Body of pancreas (tissue), 4 donors: ENCODE data around the gene COL6A2. TPM values are rescaled to one million over a fixed set of nuclear protein-coding genes. Genes with fewer than 3 reads are reported as not detected.
"Not testable (repeated sequence)": the region's sequence is repeated elsewhere in the genome, so short reads cannot be mapped to it uniquely, and the experiment has no call there.

Experiments
- ATAC-seq: fragments of 150-250 bp; one replicate; pipeline ENCODE4 v1.9.1; 2016
- DNase-seq, 4 donors: peaks; one replicate each; pipeline ENCODE4 v3.0.0-alpha.2; 2019
- H3K27ac ChIP-seq, 4 donors: fragments of 200-600 bp; sonication (generic); 1 replicate in 3 of 4; 2 replicates in 1 of 4; pipeline versions ENCODE4 v1.5.1 to v1.6.1; 2016 to 2019; ENCODE audit warnings: mild to moderate bottlenecking in 1 of 4, mixed read lengths in 1 of 4, moderate library complexity in 1 of 4
- H3K27me3 ChIP-seq, 2 donors: fragments of 200-600 bp; sonication (generic); one replicate each; pipeline ENCODE4 v1.6.0; 2016; ENCODE audit warnings: mild to moderate bottlenecking in 1 of 2
- H3K36me3 ChIP-seq, 2 donors: fragments of 200-600 bp; sonication (generic); replicated peaks in 1 of 2; 2 replicates each; pipeline ENCODE4 v1.5.1; 2016; ENCODE audit warnings: low read depth in 2 of 2; ENCODE audit not compliant: insufficient read depth in 1 of 2
- H3K4me1 ChIP-seq: fragments of 200-600 bp; sonication (generic); one replicate; pipeline ENCODE4 v1.6.0; 2016
- H3K4me3 ChIP-seq, 2 donors: fragments of 200-600 bp; sonication (generic); 1 replicate in 1 of 2; 2 replicates in 1 of 2; pipeline ENCODE4 v1.5.1; 2016 to 2019
- H3K9me3 ChIP-seq, 3 donors: fragments of 200-600 bp; sonication (generic); 1 replicate in 2 of 3; 2 replicates in 1 of 3; pipeline ENCODE4 v1.5.1; 2016
- POLR2A ChIP-seq, 3 donors: fragments of 450-650 bp; IDR thresholded peaks; one replicate each; pipeline ENCODE4 v1.6.1; 2016; ENCODE audit warnings: antibody characterized with exemption in 3 of 3, mild to moderate bottlenecking in 2 of 3
- WGBS, 2 donors: methylation state at CpG; one replicate each; pipeline ENCODE4 v1.1.5; 2017; 5-methylcytosine and 5-hydroxymethylcytosine counted together
- intact Hi-C: fragments of 100-400 bp; cut with DNase I; formaldehyde crosslinking; loops from one replicate; pipeline ENCODE4 v1.15.1; 2023
- total RNA-seq, 2 donors: library from RNA; depleted of rRNA; stranded (reverse); fragments of >200 nt; gene quantifications; one replicate each; pipeline ENCODE4 v1.1.0, GENCODE V29; 2016
- TF ChIP-seq, protein P1 (sequence below), 7 experiments: fragments of 450-650 bp in 4 of 7; fragments of 200-600 bp in 3 of 7; sonication (generic) in 3 of 7; IDR thresholded peaks; one replicate each; pipeline ENCODE4 v1.5.1; 2016 to 2019; ENCODE audit warnings: antibody characterized with exemption in 7 of 7

The COL6A2 gene
- total RNA-seq, 2 donors from 2014 or later: 72.1 to 339 TPM

DNA sequence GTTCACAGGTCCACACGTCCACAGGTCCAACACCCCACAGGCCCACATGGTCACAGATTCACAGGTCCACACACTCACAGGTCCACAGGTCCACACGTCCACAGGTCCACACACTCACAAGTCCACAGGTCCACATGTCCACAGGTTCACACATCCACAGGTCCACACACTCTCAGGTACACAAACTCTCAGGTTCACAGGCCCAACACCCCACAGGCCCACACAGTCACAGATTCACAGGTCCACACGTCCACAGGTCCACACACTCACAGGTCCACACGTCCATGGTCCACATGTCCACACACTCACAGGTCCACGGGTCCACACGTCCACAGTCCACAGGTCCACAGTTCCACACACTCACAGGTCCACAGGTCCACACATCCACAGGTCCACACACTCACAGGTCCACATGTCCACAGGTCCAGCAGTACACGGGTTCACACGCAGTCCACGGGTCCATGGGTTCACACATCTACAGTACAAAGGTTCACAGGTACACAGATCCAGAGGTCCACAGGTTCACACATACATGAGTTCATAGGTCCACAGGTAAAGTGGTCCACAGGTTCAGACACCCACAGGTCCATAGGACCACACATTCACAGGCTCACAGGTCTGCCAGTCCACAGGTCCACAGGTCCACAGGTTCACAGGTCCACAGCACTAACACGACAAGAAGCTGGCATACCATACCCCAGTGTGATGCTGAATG, 39.3 kb upstream of the COL6A2 start:
- DNase-seq (no peak), ATAC-seq (no peak)
- H3K27me3 ChIP-seq: no peaks in the 10 kb centered on the region
- intact Hi-C loops: no loop called here
- no peaks in the 10 kb centered on the region for H3K9me3 ChIP-seq
- TF ChIP-seq, protein P1, sequence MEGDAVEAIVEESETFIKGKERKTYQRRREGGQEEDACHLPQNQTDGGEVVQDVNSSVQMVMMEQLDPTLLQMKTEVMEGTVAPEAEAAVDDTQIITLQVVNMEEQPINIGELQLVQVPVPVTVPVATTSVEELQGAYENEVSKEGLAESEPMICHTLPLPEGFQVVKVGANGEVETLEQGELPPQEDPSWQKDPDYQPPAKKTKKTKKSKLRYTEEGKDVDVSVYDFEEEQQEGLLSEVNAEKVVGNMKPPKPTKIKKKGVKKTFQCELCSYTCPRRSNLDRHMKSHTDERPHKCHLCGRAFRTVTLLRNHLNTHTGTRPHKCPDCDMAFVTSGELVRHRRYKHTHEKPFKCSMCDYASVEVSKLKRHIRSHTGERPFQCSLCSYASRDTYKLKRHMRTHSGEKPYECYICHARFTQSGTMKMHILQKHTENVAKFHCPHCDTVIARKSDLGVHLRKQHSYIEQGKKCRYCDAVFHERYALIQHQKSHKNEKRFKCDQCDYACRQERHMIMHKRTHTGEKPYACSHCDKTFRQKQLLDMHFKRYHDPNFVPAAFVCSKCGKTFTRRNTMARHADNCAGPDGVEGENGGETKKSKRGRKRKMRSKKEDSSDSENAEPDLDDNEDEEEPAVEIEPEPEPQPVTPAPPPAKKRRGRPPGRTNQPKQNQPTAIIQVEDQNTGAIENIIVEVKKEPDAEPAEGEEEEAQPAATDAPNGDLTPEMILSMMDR (IDR thresholded peaks at IDR 0.05): no peak
- TF ChIP-seq POLR2A (IDR thresholded peaks at IDR 0.05): no peak
- H3K27ac ChIP-seq: no peak overlapping the region
- H3K4me1 ChIP-seq: no peaks in the 10 kb centered on the region
- WGBS, 2 donors: 80 to 87% methylated on average over 9 to 10 of the region's 10 CpGs
- no peaks in the 10 kb centered on the region for H3K36me3 ChIP-seq
- H3K4me3 ChIP-seq: no peak overlapping the region

DNA sequence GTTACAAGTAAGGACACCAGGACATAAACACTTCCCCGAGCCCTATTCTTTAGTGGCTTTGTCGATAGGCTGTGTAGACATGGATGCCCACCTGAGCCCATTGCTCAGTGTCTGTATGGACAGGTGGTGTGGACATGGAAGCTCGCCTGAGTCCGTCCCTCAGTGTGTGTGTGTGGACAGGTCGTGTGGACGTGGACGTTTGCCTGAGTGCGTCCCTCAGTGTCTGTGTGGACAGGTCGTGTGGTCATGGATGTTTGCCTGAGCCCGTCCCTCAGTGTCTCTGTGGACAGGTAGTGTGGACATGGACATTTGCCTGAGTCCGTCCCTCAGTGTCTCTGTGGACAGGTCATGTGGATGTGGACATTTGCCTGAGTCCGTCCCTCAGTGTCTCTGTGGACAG, 38.7 kb upstream of the COL6A2 start:
- no peak for DNase-seq
- Histone ChIP-seq H3K36me3 (no peaks in the 10 kb centered on the region), H3K9me3 (no peaks in the 10 kb centered on the region), H3K27ac (no peak overlapping the region), H3K27me3 (no peaks in the 10 kb centered on the region), H3K4me3 (no peak overlapping the region), H3K4me1 (no peaks in the 10 kb centered on the region)
- intact Hi-C loops: no loop called here
- no peak for ATAC-seq
- WGBS, 2 donors: 82 to 88% methylated on average over 11 to 12 of the region's 12 CpGs
- no peak for TF ChIP-seq POLR2A (IDR thresholded peaks at IDR 0.05)
- TF ChIP-seq, protein P1 (IDR thresholded peaks at IDR 0.05): no peak

DNA sequence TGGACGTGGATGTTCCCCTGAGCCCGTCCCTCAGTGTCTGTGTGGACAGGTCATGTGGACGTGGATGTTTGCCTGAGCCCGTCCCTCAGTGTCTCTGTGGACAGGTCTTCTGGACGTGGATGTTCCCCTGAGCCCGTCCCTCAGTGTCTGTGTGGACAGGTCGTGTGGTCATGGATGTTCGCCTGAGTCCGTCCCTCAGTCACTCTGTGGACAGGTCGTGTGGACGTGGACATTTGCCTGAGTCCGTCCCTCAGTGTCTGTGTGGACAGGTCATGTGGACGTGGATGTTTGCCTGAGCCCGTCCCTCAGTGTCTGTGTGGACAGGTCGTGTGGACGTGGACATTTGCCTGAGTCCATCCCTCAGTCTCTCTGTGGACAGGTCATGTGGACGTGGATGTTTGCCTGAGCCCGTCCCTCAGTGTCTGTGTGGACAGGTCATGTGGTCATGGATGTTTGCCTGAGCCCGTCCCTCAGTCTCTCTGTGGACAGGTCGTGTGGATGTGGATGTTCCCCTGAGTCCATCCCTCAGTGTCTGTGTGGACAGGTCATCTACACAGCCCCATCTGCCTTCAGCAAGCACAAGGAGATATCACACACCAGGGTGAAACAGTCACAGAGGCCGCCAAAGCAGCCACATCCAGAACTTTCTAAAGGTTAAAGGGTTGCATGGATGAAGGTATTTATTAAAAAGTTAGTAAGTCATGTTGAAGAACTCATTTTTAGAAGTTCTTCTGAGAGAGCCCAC, 38.0 kb upstream of the COL6A2 start:
- H3K9me3 ChIP-seq, H3K36me3 ChIP-seq, H3K4me1 ChIP-seq, H3K4me3 ChIP-seq, DNase-seq, H3K27me3 ChIP-seq, intact Hi-C loops, ATAC-seq: not testable (repeated sequence)
- WGBS, 2 donors: 67 to 78% methylated on average over 17 to 21 of the region's 21 CpGs
- H3K27ac ChIP-seq: peak overlapping the region in 1 of 4 donors; percentile 39

DNA sequence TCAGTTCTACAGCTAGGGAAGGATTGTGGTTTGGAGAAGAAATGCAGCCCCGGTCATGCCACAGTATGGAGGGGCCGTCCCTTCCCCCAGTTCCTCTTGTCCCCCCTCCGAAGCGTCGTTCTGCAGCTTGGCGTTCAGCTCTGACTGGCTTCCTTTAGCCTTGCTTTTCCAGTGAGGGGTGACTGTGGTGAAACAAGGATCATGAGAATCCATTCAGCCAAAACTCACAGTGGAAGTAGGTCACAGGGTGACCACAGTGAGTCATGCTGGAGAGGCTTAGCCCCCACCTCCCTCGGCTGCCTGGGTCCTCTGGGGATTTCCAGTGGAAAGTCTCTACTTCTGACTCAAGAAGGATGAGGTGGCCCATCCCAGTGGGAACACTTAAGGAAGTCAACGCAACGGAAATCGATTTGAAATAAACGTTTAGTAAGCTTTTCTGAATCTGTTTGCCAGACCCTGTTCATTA, 37.3 kb upstream of the COL6A2 start:
- ATAC-seq: peak; percentile 54
- 64 to 69% methylated on average over 11 of the region's 11 CpGs for whole genome bisulfite sequencing, 2 donors
- Histone ChIP-seq H3K36me3 (no peaks in the 10 kb centered on the region), H3K4me3 (no peak overlapping the region), H3K27ac (peak overlapping the region in 1 of 4 donors; percentile 39), H3K9me3 (no peaks in the 10 kb centered on the region), H3K27me3 (no peaks in the 10 kb centered on the region), H3K4me1 (peaks cover 6% of the 10 kb centered on the region)
- DNase-seq: peak; percentile 22 to 62 (median 44)
- no peak for TF ChIP-seq POLR2A (IDR thresholded peaks at IDR 0.05)
- TF ChIP-seq, protein P1 (IDR thresholded peaks at IDR 0.05): no peak
- intact Hi-C loops: no loop called here

DNA sequence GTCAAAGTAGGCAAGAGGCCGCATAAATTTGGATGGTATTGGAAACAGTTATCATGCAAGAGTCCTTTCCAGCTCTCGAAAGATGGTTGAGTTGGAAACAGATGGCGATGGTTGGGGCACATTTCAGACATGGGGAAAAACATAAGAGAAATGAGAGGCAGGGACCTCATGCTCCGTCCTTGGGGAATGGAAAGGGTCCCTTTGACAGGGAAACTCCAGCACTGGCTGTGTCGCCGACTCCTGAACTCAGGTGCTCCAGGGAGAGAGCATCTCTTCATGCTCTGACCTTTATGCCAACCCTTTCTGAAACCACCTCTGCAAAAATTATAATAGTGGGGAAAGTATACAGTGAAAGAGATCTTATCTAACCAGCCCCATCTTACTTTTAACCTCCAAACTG, 36.8 kb upstream of the COL6A2 start:
- no peaks in the 10 kb centered on the region for H3K36me3 ChIP-seq
- H3K27ac ChIP-seq: no peak overlapping the region
- peaks cover 11% of the 10 kb centered on the region for H3K4me1 ChIP-seq
- intact Hi-C loops: no loop called here
- H3K27me3 ChIP-seq: no peaks in the 10 kb centered on the region
- no peak for DNase-seq
- no peak for ATAC-seq
- TF ChIP-seq, protein P1 (IDR thresholded peaks at IDR 0.05): no peak
- no peak for TF ChIP-seq POLR2A (IDR thresholded peaks at IDR 0.05)
- 80 to 83% methylated on average over 6 of the region's 6 CpGs for WGBS, 2 donors
- H3K4me3 ChIP-seq: no peak overlapping the region
- no peaks in the 10 kb centered on the region for H3K9me3 ChIP-seq
